Esophagus muscularis mucosa (tissue), 4 donors: ENCODE data around the gene TMEM198. TPM values are rescaled to one million over a fixed set of nuclear protein-coding genes. Genes with fewer than 3 reads are reported as not detected.

Experiments
- DNase-seq: peaks from one replicate; pipeline ENCODE4 v3.0.0-alpha.2; 2017; ENCODE audit errors: extremely low spot score
- H3K27ac ChIP-seq, 4 donors: fragments of 200-600 bp; sonication (generic); replicated peaks in 1 of 4; 1 replicate in 3 of 4; 2 replicates in 1 of 4; pipeline ENCODE4 v1.5.1; 2016 to 2019; ENCODE audit warnings: mild to moderate bottlenecking in 1 of 4
- H3K27me3 ChIP-seq, 4 donors: fragments of 200-600 bp; sonication (generic); one replicate each; pipeline versions ENCODE4 v1.5.1 to v1.6.0; 2016 to 2019
- H3K36me3 ChIP-seq, 4 donors: fragments of 200-600 bp; sonication (generic); one replicate each; pipeline ENCODE4 v1.5.1; 2016 to 2019
- H3K4me1 ChIP-seq, 4 donors: fragments of 200-600 bp; sonication (generic); one replicate each; pipeline ENCODE4 v1.5.1; 2016 to 2019
- H3K4me3 ChIP-seq, 4 donors: fragments of 200-600 bp; sonication (generic); 1 replicate in 2 of 4; 2 replicates in 2 of 4; pipeline ENCODE4 v1.5.1; 2016 to 2019; ENCODE audit warnings: mild to moderate bottlenecking in 4 of 4, moderate library complexity in 1 of 4
- H3K9me3 ChIP-seq, 4 donors: fragments of 200-600 bp; sonication (generic); 1 replicate in 3 of 4; 2 replicates in 1 of 4; pipeline ENCODE4 v1.5.1; 2016 to 2019
- EP300 ChIP-seq: sonication (generic); formaldehyde crosslinking; IDR thresholded peaks from one replicate; pipeline ENCODE4 v1.6.1; 2017; ENCODE audit warnings: antibody characterized with exemption
- POLR2A ChIP-seq: fragments of 450-650 bp; IDR thresholded peaks from one replicate; pipeline ENCODE4 v1.6.1; 2017; ENCODE audit warnings: antibody characterized with exemption, moderate library complexity, mild to moderate bottlenecking, low read depth
- POLR2AphosphoS5 ChIP-seq, 2 donors: sonication (generic); formaldehyde crosslinking; IDR thresholded peaks; one replicate each; pipeline ENCODE4 v1.6.1; 2017; ENCODE audit warnings: antibody characterized with exemption in 2 of 2
- WGBS: methylation state at CpG from one replicate; pipeline ENCODE4 v1.1.5; 2018; 5-methylcytosine and 5-hydroxymethylcytosine counted together
- intact Hi-C: fragments of 100-400 bp; cut with DNase I; formaldehyde crosslinking; loops from one replicate; pipeline ENCODE4 v1.15.1; 2023
- total RNA-seq, 4 donors: library from RNA; depleted of rRNA; stranded (reverse); fragments of >200 nt; gene quantifications; one replicate each; pipeline versions ENCODE4 v1.1.0 to v1.2.1, GENCODE V29; 2016
- TF ChIP-seq, protein P1 (sequence below), 3 experiments: fragments of 200-600 bp in 2 of 3; fragments of 450-650 bp in 1 of 3; sonication (generic) in 2 of 3; IDR thresholded peaks; one replicate each; pipeline ENCODE4 v1.5.1; 2017 to 2019; ENCODE audit warnings: antibody characterized with exemption in 3 of 3, mild to moderate bottlenecking in 2 of 3, moderate library complexity in 1 of 3

TMEM198 gene
- total RNA-seq, 4 donors from 2014 or later = 3.7 to 4.7 (median 4.2) TPM

DNA sequence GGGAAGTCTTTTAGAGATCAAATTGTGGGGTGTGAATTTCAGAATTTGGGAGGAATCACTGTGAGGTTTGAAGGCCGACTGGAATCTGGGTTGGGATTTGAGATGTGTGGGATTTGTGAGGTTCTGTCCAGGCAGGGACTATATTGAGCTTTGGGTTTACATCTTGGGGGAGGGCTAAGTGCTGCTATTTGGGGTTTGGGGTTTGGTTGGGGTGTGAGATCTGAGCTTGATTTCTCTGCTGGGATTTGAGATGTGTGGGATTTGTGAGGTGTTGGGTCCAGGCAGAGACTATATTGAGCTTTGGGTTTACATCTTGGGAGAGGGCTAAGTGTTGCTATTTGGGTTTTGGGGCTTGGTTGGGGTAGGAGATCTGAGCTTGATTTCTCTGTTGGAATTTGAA, 44.3 kb upstream of the TMEM198 start:
- peak overlapping the region; percentile 65 to 77 (median 72) for H3K4me3 ChIP-seq
- WGBS = 64% methylated on average over 1 of the region's 1 CpG
- no peaks in the 10 kb centered on the region for H3K9me3 ChIP-seq
- H3K27me3 ChIP-seq = peaks cover 0 to 13% (median 0%) of the 10 kb centered on the region in 4 donors
- intact Hi-C loops = loop anchor here (5.0 kb wide), 1 partner anchor 33 kb away; no protein-coding TSS in a partner anchor
- peaks cover 12 to 31% (median 30%) of the 10 kb centered on the region in 4 donors for H3K36me3 ChIP-seq
- TF ChIP-seq, protein P1, sequence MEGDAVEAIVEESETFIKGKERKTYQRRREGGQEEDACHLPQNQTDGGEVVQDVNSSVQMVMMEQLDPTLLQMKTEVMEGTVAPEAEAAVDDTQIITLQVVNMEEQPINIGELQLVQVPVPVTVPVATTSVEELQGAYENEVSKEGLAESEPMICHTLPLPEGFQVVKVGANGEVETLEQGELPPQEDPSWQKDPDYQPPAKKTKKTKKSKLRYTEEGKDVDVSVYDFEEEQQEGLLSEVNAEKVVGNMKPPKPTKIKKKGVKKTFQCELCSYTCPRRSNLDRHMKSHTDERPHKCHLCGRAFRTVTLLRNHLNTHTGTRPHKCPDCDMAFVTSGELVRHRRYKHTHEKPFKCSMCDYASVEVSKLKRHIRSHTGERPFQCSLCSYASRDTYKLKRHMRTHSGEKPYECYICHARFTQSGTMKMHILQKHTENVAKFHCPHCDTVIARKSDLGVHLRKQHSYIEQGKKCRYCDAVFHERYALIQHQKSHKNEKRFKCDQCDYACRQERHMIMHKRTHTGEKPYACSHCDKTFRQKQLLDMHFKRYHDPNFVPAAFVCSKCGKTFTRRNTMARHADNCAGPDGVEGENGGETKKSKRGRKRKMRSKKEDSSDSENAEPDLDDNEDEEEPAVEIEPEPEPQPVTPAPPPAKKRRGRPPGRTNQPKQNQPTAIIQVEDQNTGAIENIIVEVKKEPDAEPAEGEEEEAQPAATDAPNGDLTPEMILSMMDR (IDR thresholded peaks at IDR 0.05) = no peak
- no peak for TF ChIP-seq EP300
- TF ChIP-seq POLR2A = no peak
- TF ChIP-seq POLR2AphosphoS5 (IDR thresholded peaks at IDR 0.05) = no peak
- peaks cover 28 to 66% (median 55%) of the 10 kb centered on the region in 4 donors for H3K4me1 ChIP-seq
- no peak for DNase-seq
- H3K27ac ChIP-seq = no peak overlapping the region

DNA sequence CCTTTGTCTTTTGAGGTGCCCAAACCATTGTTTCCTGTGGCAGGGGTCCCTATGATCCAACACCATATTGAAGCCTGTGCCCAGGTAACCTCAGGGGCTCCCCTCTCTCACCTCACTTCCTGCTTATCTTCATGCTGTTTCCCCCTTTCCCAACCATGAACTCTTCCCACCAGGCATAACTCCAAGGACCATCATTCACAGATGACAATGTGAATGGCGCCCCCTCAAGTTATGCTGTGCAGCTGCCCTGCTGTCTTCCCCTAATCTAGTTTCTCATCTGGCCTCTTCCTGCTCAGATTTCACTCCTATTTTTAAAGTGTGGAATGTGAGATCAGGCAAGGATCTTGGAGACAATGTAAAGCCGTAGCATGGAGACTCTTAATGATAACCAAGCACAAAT, 43.7 kb upstream of the TMEM198 start:
- DNase-seq = no peak
- H3K27me3 ChIP-seq = peaks cover 0 to 9% (median 0%) of the 10 kb centered on the region in 4 donors
- peaks cover 12 to 37% (median 36%) of the 10 kb centered on the region in 4 donors for H3K36me3 ChIP-seq
- H3K27ac ChIP-seq = no peak overlapping the region
- TF ChIP-seq POLR2AphosphoS5 (IDR thresholded peaks at IDR 0.05) = no peak
- TF ChIP-seq EP300 = no peak
- TF ChIP-seq, protein P1 (IDR thresholded peaks at IDR 0.05) = no peak
- no peak for TF ChIP-seq POLR2A
- no peaks in the 10 kb centered on the region for H3K9me3 ChIP-seq
- H3K4me3 ChIP-seq = no peak overlapping the region
- peaks cover 26 to 60% (median 49%) of the 10 kb centered on the region in 4 donors for H3K4me1 ChIP-seq
- intact Hi-C loops = no loop called here
- 69% methylated on average over 2 of the region's 2 CpGs for WGBS

DNA sequence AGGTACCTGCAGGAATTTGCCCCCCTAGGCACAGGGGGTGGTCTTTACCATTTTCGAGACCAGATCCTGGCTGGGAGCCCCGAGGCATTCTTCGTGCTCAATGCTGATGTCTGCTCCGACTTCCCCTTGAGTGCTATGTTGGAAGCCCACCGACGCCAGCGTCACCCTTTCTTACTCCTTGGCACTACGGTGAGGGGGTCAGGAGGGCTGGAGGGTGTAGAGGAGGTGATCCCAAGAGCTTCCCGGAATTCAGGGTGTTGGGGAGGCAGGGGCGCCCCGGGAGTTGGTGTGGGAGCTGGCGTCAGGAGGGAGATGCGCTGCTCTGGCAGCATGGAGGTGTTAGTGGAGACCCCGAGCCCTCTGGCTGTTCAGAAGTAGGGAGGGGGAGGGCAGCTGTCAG, 42.0 kb upstream of the TMEM198 start:
- WGBS = 95% methylated on average over 12 of the region's 14 CpGs
- no peaks in the 10 kb centered on the region for H3K27me3 ChIP-seq
- DNase-seq = no peak
- H3K36me3 ChIP-seq = peaks cover 20 to 54% (median 53%) of the 10 kb centered on the region in 4 donors
- TF ChIP-seq, protein P1 (IDR thresholded peaks at IDR 0.05) = no peak
- TF ChIP-seq POLR2AphosphoS5 (IDR thresholded peaks at IDR 0.05) = no peak
- no peak for TF ChIP-seq POLR2A
- no peak for TF ChIP-seq EP300
- intact Hi-C loops = no loop called here
- H3K9me3 ChIP-seq = no peaks in the 10 kb centered on the region
- H3K4me1 ChIP-seq = peaks cover 14 to 43% (median 32%) of the 10 kb centered on the region in 4 donors
- H3K4me3 ChIP-seq = no peak overlapping the region
- no peak overlapping the region for H3K27ac ChIP-seq

DNA sequence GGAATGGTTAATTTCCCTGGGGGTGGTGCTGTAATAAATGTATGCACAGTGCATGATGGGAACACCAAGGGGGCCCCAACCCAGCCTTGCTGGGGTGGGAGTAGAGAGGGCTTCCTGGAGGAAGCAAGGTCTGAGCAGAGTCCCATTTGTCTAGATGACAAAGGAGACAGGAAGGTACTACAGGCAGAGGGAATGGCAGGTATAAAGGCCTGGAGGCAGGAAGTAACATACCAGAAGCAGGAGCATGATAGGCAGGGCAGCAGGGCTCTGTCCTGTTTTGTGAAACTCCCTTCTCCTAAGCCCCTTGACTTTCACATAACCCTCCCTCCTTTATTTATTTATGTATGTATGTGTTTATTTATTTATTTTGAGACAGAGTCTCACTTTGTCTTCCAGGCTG, 41.2 kb upstream of the TMEM198 start:
- H3K4me3 ChIP-seq = no peak overlapping the region
- H3K36me3 ChIP-seq = peaks cover 20 to 61% (median 58%) of the 10 kb centered on the region in 4 donors
- H3K9me3 ChIP-seq = no peaks in the 10 kb centered on the region
- H3K27me3 ChIP-seq = peaks cover 0 to 1% (median 0%) of the 10 kb centered on the region in 4 donors
- TF ChIP-seq POLR2A (no peak), POLR2AphosphoS5 (IDR thresholded peaks at IDR 0.05) (no peak), EP300 (no peak)
- TF ChIP-seq, protein P1 (IDR thresholded peaks at IDR 0.05) = no peak
- no peak overlapping the region for H3K27ac ChIP-seq
- peaks cover 10 to 37% (median 25%) of the 10 kb centered on the region in 4 donors for H3K4me1 ChIP-seq
- no peak for DNase-seq
- intact Hi-C loops = no loop called here

DNA sequence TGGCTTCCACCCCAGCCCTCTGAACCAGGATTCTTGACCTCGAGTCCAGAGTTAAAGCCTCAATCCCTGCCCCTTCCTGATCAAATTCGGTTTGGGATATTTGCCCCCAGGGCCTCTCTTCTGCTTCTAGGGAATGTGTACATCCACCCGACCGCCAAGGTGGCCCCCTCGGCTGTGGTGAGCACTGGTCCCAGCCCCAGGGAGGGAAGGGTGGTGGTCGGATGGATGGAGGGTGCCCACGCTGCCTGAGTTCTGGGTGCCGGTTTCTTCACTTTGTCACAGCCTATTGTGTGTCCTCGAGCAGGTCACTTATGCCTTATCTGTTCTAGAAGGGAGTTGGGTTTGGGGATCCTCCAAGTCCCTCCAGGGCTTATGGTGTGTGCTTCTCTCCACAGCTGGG, 38.2 kb upstream of the TMEM198 start:
- no peaks in the 10 kb centered on the region for H3K9me3 ChIP-seq
- H3K27ac ChIP-seq = no peak overlapping the region
- peaks cover 20 to 63% (median 58%) of the 10 kb centered on the region in 4 donors for H3K36me3 ChIP-seq
- no peak for TF ChIP-seq POLR2A
- TF ChIP-seq EP300 = no peak
- TF ChIP-seq, protein P1 (IDR thresholded peaks at IDR 0.05) = no peak
- no peak for TF ChIP-seq POLR2AphosphoS5 (IDR thresholded peaks at IDR 0.05)
- peaks cover 0 to 25% (median 0%) of the 10 kb centered on the region in 4 donors for H3K27me3 ChIP-seq
- no peak overlapping the region for H3K4me3 ChIP-seq
- no peak for DNase-seq
- 92% methylated on average over 9 of the region's 9 CpGs for WGBS
- intact Hi-C loops = no loop called here
- peaks cover 10 to 45% (median 28%) of the 10 kb centered on the region in 4 donors for H3K4me1 ChIP-seq
